GM19240 (cell line): ENCODE data around the gene EFCAB9.
A peak's percentile ranks its signal among the peaks of the same experiment; 100 is the strongest.
"Not testable (repeated sequence)": the region's sequence is repeated elsewhere in the genome, so short reads cannot be mapped to it uniquely, and the experiment has no call there.

Experiments
- DNase-seq: peaks from one replicate; pipeline ENCODE4 v3.0.0; 2011; ENCODE audit warnings: low spot score; ENCODE audit not compliant: insufficient read length

EFCAB9 gene

DNA sequence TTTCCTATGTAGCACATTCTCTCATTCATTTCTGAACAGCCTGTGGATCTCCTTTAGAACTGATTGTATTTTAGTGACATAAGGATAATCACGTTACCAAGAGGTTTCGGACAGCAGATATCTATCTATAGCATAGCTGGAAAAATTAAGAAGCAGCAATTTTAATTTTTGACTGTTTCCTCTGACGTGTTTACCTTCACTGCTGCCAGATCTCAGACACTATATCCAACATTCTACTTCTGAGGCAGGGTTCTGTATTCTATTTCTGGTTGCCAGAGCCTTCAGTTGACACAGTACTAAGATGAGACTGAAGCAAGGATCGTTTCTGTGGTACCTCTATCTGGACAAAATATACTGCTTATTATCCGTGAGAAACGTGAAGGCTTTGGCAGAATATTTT, at the start of gene EFCAB9:
TSS of gene EFCAB9 (plus strand) at position 301 of the 400 bp plus-strand sequence. CDS start at position 302, 1 bp downstream.
- no peak for DNase-seq

DNA sequence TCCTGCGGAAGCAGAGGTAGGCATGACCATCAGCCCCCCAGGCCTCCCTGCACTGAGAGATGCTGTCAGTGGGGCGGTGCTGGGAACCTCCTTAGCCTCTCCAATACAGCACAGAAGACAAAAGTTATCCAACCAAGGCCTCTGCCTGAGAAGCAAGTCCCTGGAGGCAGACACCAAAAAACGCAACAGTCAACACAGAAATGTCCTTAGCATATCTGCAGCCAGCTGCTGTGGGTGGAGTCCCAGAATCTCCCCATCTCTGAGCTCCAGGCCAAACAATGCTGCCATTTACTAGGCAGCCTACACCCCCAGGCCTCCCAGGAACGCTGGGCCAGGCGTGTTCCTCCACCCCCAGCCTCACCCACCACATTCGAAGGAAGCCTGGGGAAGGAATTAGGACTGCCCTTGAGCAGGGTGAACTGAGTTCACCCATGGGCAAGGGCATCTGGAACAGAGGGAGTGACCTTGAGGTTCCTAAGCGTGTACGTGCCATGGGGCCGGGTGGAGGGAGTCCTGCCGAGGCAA, 49.6 kb upstream of the EFCAB9 start:
- DNase-seq: no peak

DNA sequence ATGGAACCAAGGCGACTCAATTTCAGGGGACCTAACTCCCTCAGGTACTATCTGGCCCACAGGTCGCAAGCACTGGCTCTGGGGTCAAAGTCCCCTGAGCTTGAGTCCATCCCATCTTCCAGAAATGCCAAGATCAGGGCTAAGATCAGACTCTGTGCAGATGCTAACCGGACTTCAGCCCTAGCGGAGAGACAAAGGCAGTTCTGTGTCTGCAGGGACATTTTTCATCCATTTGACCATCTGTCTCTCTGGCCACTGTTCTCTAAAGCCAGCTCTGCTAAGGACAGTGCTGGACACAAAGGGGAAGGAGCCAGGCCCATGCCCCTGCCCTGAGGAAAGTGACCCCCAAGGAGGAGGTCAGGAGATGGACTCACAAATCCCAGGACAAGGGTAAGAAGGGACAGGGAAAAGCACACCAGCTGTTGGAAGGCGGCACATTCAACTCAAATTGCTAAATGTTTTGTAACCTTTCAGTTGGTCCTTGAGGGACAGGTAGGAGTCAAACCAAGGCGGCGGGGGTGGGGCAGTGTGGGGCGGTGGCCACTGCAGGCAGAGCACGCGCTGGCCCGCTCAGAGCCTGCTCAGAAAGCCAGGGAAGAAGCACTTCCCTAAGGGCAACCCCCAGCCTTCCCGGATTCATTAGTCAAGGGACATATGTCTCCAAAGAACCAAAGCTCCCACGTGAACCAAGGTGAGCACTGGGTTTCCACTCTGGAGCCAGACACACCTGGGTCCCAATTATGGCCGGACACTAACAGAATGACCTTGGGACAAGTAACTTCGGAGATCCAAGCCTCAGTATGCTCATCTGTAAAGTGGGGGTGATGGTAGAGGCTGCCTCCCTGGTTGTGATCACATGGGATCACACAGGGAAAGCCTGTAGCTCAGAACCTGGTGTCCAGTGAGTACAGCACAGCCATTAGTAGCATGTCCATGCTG, 48.8 kb upstream of the EFCAB9 start:
- no peak for DNase-seq

DNA sequence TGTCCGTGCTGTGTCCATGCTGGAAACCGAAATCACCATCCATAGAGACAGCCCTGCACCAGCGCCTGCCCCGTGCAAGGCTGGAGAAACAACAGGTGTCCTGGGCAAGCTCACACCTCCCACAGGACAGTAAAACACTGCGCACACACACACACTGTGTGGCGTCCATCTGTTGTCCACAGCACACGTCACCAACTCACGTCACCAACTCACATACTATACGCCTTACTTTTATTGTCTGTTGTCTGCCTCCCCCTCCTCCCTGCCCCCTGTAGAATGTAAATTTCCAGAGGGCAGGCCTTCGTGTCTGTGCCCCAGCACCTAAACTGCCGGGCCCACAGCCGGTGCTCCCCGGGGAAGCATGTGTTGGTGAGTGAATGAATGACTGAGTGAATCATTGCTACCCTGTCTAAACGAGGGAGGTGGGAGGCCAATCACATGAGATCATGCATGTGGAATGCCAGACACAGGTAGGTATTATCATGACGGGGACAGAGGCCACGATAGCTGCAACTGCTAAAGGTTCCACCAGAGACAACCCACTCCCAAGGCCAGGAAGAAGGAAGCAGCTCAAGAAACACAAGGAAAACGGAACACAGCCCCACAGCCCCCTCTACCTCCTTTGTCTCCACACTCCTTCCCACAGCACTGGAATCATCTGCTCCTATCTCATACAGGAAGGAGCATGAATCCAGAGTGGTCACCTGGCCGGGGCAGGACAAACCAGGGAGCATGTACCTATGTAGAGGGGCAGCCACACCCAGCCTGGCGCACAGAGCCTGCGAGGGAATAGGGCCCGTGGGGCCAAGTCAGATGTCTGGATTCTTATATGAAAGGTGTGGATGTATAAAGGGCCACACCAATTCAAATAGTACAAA, 47.9 kb upstream of the EFCAB9 start:
- no peak for DNase-seq

DNA sequence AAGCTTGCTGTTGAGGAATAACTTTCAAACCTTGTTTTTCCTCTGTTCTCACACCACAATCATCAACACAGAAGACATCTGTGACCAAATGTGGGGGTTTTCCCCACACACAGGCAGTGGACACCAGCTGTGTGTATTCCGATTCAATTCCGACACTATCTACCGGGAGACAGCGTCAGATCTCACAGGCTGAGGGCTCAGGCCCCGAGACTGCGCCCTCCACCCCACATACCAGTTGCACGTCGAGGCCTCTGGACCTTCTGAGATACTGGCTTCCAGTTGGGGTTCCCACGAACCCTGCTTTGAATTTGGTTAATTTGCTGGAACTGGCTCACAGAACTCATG, 47.3 kb upstream of the EFCAB9 start:
- no peak for DNase-seq

DNA sequence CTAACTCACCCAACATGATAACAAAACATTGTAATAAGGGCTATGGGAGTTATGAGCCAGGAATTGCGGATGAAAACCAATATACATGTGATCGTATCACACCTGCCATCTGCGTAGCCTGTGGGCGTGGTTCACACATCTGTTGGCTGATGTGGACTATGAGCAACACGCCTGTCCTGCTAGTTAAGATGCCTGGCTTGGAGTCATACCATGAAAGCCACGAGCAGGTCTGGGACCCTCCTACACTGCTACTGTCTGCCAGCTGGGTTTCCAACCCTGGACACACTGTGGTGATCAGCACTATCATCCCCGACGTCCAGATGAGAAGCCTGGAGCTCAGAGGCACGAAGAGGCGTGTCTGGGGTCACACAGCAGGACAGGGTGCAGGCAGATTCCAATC, 46.1 kb upstream of the EFCAB9 start:
- no peak for DNase-seq

DNA sequence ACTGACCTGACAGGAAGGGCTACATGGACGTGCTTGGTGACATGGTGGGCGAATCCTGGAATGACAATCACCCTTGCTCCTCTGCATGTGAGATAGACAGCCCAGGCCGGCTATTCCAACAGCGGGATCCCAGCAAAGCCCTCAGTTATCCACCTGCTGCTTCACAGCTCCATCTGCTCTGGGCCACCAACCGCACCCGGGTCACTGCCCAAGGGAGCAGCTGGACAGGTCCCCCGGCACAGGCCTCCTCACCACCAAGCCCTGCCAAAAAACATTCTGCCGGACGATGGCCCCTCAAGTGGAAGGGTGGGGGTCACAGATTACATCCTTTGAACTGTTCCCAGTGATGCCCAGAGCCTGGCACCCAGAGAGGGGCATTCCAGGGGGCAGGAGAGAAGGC, 45.6 kb upstream of the EFCAB9 start:
- no peak for DNase-seq

DNA sequence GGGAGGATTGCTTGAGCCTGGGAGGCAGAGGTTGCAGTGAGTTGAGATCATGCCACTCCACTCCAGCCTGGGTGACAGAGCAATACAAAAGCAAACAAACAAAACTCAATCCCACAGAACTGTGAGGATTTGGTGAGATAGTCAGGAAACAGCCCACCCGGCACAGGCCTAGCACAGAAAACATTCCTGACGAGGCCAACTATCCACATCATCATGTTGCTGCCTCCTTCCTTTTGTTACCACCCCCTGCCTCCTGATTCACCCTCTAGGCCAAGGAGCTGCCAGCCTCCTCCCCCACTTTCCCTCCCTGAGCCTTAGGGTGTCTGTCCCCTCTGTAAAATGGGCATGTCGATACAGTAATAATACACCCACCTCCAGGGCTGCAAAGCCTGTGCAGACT, 44.9 kb upstream of the EFCAB9 start:
- no peak for DNase-seq

DNA sequence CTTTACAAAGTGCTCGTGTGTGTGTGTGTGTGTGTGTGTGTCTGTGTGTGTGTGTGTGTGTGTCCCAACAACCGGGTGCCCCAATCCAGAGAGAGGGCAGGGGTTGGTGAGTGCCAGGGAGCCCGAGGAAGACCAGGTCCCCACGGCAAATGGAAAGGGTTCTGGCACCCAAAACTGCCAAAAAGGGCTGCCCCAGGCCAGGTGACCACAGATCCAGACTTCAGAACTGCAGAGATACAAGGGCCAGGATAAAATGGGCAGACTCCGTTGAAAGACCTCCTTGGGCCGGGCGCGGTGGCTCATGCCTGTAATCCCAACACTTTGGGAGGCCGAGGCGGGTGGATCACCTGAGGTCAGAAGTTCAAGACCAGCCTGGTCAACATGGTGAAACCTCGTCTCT, 44.5 kb upstream of the EFCAB9 start:
- DNase-seq: not testable (repeated sequence)

DNA sequence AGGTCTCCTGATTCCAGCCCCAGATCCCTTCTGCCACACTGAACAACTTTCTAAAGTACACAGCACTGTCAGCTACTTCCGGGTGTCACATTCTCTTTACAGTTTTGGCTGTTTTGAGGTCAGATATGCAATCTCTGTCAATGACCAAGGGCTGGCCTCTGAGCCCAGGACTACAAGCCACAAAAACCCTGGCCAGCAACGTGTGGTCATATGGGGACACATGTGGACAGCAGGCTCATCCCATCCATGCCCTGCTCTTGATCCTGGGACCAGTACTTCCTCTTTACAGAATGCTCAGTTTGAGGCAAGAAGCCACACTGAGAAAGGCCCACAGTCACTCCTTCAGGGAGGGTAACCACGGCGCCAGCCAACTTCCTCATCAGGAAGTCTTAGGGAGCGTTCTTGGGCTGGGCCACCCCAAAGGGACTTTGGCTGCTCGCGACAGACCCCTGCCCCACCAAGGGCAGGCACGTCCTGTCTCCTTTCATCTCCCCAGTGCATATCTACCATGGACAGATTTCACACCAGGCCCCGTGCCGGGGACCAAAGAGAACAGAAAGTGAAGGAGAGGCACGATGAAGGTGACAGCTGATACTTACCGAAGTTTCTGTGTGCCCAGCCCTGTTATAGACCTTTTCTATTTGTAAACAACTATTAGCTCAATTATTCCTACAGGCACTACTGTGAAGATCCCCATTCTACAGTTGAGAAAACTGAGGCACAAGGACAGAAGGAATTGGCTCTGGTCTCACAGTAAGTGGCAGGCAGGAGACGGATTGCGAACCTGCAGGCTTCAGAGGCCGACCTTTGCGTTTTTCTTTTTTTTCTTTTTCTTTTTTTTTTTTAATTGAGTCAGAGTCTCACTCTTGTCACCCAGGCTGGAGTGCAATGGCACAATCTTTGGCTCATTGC, 43.2 kb upstream of the EFCAB9 start:
- DNase-seq: peak; percentile 33

DNA sequence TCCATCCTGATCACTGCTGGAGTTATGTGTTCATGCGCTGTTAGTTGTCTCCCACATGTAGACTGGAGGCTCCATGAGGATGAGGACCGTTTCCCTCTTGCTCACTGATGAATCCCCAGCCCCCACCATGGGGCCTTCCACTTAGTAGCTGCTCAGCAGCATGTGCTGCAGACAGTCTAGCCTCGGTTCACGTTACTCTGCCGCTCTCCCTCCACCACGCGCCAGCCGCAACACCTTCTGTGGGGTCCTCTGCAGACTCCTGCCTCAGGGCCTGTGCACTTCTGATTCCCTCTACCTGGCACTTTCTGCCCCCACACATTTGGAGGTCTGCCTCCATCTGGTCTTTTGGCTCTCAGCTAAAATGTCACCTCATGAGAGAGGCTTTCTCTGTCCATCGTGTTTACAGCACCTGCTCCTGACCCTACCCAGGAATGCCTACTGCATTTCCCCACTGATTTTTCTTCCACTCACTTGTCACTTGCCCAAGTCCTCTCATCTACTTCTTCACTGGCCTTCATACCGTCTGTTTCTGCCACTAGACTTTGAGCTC, 42.2 kb upstream of the EFCAB9 start:
- DNase-seq: no peak

DNA sequence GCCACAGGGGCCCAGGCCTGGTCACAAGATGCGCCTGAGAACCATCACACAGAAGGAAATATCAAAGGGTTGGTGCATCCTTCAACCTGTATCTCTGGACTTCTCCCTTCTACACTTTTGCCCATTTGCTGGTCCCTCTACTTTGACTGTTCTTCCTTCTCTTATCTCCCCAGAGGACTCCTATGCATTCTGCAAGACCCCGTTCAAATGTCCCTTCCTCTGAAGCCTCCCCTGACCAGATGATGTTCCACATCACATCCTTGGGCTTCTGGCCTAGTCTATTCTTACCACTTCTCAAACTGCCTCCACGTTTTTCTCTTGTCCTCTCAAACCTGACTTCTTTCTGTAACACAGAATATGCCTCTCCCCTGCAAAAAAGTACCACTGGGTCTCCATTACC, 40.3 kb upstream of the EFCAB9 start:
- no peak for DNase-seq

DNA sequence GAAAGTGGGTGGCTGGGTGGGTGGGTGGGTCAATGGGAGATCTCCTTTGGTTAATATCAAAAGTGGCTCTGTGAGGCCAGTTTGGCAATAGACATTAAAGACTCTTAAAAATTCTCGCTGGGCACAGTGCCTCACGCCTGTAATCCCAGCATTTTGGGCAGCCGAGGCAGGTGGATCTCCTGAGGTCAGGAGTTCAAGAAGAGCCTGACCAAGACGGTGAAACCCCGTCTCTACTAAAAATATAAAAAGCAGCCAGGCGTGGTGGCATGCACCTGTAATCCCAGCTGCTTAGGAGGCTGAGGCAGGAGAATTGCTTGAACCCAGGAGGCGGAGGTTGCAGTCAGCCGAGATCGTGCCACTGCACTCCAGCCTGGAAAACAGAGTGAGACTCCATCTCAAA, 38.9 kb upstream of the EFCAB9 start:
- not testable (repeated sequence) for DNase-seq

DNA sequence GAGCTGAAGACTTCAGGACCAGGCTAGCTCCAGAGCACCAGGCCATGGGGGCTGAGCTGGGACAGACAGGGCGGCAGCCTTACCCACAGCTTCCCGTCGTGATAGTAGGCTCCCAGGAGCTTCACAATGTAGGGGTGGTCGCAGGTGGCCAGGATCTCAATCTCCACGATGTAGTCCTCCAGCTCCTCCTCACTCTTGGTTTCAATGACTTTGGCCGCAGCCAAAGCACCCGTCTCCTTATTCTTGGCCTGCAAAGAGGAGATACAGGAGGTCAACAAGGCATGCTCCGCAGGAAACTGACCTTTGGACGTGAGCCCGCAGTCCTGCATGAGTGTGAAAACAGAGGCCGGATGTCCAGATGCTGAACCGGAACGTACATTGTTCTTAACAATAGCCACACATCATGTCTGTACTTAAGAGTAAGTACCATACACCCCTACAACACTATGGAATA, 37.4 kb upstream of the EFCAB9 start:
- no peak for DNase-seq

DNA sequence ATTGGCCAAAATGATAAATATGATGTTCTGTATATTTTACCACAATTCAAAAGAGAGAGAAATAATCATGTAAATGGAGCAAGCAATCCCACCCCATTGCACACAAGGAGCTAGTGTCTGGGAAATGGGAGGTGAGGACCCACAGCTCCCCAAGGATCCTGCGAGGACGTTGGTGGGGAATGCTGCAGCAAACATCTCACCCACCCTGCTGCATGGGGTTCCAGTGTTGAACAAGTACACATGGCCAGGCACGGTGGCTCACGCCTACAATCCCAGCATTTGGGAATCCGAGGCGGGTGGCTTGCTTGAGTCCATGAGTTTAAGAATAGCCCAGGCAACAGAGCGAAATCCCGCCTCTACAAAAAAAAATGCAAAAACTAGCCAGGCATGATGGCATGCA, 35.0 kb upstream of the EFCAB9 start:
- DNase-seq: no peak

DNA sequence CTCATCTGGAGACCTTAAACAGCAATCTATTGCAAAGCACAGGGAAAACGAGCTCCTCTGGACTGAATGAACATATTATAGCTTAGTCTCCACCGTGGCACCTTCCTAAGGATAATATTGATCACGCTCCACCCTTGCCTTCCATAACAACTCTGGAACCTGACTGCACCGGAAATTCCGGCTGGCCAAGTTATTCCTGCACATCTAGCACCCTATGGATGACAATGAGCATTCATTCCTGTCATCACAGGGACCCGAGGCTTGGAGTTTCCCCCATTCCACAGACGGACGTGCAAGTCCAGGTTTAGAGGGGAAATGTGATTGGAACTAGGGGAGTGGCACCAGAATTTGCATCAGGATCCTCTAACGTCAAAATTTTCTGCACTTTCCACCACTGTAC, 33.5 kb upstream of the EFCAB9 start:
- DNase-seq: no peak

DNA sequence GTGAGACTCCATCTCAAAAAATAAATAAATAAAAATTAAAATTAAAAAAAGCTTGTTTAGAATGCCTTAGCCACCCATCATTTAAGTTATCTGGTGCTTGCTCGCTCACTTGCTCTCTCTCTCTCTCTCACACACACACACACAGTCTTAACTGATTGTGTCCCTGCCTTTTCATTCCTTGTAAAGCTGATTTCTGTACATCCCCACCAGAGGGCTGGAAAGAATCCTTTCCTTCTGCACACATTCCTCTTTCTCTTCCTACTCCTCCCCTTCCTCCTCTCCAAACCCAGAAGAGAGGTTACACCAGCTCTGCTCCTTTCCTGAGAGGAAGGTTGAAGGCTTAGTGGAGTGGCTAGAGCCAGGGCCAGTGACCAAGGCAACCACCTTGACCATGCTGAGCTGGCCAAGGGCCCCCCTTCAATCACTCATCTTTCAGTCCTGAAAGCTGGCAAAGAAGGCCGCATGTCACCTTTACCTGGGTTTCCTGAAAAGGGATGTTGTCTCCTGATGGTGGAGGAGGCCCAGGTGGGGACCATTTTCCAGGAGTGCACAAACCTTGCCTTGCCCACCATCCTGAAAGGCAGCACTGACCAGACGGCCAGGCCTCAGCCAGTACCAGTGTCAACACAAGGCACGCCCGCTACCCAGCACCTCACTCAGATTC, 31.5 kb upstream of the EFCAB9 start:
- no peak for DNase-seq

DNA sequence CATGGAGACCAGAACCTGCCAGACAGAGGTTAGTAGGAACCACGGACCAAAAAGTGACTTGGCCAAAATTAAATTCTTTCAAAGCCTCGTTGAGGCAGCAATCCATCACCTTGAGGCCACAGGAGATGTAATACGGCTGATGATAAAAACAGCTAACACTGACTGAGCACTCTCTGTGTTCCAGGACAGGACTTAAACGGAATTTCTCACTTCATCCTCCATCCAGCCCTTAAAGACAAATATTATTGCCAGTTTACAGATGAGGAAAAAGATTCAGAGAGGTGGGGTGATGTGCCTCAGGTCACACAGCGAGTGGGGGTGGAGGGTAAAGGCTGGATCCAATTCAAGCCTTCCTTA, 31.0 kb upstream of the EFCAB9 start:
- no peak for DNase-seq

DNA sequence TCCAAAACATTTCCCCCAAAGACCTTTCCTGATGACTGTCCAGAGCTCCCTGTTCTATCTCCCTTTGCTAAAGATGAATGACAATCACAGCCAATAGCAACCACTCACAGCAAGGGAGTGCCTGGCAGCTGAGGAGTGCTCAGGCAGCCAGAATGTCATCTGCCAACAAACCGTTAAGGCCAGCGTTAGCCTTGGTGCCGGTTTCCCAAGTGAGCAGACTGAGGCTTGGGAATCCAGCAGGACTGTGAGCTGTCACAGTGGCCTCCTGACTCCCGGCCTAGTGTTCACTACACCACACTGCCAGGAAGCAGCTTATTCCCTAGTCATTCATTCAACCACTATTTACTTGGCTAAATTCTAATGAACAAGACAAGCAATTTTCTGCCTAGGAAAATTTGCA, 30.6 kb upstream of the EFCAB9 start:
- no peak for DNase-seq

DNA sequence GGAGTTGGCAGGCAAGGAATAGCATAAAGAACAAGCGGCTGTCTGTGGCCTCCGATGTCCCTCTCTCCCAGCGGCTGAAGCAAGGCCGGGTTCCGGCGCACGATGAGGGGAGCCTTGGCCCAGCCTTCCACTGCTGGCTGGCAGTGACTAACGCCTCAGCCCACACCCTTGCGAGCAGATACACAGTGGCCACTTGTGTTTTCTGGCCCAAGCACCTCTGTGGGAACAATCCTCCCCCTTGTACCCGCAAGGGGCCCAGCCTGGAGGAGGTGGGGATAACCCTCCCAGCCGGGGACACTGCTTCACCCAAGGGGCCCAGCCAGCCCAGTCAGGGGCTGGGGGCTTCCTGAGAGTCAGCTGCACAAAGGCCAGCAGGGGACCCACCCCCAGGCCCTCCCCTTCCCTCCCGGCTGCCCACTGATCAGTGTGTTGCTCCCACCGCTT, 29.2 kb upstream of the EFCAB9 start:
- no peak for DNase-seq
